Ascending aorta (tissue), 2 donors: Measurements from ENCODE around the gene C10orf95. TPM values are rescaled to one million over a fixed set of nuclear protein-coding genes. Genes with fewer than 3 reads are reported as not detected.
"Not testable (repeated sequence)": the region's sequence is repeated elsewhere in the genome, so short reads cannot be mapped to it uniquely, and the experiment has no call there.

Source experiments
- DNase-seq, 2 donors: peaks; one replicate each; pipeline ENCODE4 v3.0.0-alpha.2; 2019; ENCODE audit warnings: low spot score in 2 of 2
- H3K27ac ChIP-seq, 2 donors: fragments of 200-600 bp; sonication (generic); one replicate each; pipeline ENCODE4 v1.5.1; 2016 to 2017; ENCODE audit warnings: mild to moderate bottlenecking in 1 of 2
- H3K27me3 ChIP-seq: fragments of 200-600 bp; sonication (generic); one replicate; pipeline ENCODE4 v1.5.1; 2017
- H3K36me3 ChIP-seq, 2 donors: fragments of 200-600 bp; sonication (generic); one replicate each; pipeline ENCODE4 v1.5.1; 2016
- H3K4me1 ChIP-seq, 2 donors: fragments of 200-600 bp; sonication (generic); one replicate each; pipeline ENCODE4 v1.5.1; 2016 to 2017; ENCODE audit warnings: mild to moderate bottlenecking in 1 of 2
- H3K4me3 ChIP-seq, 2 donors: fragments of 200-600 bp; sonication (generic); one replicate each; pipeline ENCODE4 v1.5.1; 2016 to 2017; ENCODE audit warnings: mild to moderate bottlenecking in 1 of 2
- H3K9me3 ChIP-seq, 2 donors: fragments of 200-600 bp; sonication (generic); one replicate each; pipeline ENCODE4 v1.5.1; 2016
- intact Hi-C: fragments of 100-400 bp; cut with DNase I; formaldehyde crosslinking; loops from one replicate; pipeline ENCODE4 v1.15.1; 2023
- total RNA-seq: library from RNA; depleted of rRNA; stranded (reverse); fragments of >200 nt; gene quantifications from one replicate; pipeline ENCODE4 v1.1.0, GENCODE V29; 2016
- TF ChIP-seq, protein P1 (sequence below), 3 experiments: fragments of 200-600 bp in 2 of 3; fragments of 450-650 bp in 1 of 3; sonication (generic) in 2 of 3; IDR thresholded peaks; one replicate each; pipeline ENCODE4 v1.5.1; 2016 to 2019; ENCODE audit warnings: antibody characterized with exemption in 3 of 3, mild to moderate bottlenecking in 1 of 3, moderate library complexity in 1 of 3

The C10orf95 gene
- total RNA-seq, 1 donor from 2014 or later = not detected

DNA sequence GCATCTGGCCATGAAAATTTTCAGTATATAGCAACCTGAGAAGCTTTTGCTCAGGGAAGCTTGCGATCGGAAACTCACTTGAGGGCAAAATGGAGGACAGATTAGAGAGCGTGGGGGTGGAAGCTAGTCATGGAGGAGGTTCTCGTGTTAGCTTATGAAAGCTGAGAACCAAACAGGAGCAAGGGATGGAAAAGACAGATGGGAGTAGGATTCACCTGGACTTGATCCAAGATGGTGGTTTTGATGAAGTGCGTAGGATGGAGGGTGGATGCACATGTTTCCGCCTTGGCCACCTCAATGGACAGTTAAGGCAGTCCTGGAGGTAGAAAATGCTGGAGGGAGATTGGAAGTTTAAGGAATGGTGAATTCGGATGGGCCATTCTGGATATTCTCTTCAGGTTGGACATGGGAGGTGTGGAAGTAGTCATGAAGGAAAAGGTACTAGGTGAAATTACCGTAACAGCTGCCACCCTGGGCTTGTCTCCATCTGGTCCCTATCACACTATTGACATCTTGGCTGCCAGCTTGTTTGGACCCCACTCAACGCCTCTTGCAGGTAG, 6.3 kb upstream of the C10orf95 start:
- intact Hi-C loops = no loop called here
- Histone ChIP-seq H3K27me3 (no peaks in the 10 kb centered on the region), H3K4me3 (no peak overlapping the region), H3K9me3 (no peaks in the 10 kb centered on the region), H3K4me1 (peaks cover 0 to 7% of the 10 kb centered on the region in 2 donors), H3K27ac (no peak overlapping the region), H3K36me3 (no peaks in the 10 kb centered on the region)
- TF ChIP-seq, protein P1, sequence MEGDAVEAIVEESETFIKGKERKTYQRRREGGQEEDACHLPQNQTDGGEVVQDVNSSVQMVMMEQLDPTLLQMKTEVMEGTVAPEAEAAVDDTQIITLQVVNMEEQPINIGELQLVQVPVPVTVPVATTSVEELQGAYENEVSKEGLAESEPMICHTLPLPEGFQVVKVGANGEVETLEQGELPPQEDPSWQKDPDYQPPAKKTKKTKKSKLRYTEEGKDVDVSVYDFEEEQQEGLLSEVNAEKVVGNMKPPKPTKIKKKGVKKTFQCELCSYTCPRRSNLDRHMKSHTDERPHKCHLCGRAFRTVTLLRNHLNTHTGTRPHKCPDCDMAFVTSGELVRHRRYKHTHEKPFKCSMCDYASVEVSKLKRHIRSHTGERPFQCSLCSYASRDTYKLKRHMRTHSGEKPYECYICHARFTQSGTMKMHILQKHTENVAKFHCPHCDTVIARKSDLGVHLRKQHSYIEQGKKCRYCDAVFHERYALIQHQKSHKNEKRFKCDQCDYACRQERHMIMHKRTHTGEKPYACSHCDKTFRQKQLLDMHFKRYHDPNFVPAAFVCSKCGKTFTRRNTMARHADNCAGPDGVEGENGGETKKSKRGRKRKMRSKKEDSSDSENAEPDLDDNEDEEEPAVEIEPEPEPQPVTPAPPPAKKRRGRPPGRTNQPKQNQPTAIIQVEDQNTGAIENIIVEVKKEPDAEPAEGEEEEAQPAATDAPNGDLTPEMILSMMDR (IDR thresholded peaks at IDR 0.05) = no peak
- no peak for DNase-seq

DNA sequence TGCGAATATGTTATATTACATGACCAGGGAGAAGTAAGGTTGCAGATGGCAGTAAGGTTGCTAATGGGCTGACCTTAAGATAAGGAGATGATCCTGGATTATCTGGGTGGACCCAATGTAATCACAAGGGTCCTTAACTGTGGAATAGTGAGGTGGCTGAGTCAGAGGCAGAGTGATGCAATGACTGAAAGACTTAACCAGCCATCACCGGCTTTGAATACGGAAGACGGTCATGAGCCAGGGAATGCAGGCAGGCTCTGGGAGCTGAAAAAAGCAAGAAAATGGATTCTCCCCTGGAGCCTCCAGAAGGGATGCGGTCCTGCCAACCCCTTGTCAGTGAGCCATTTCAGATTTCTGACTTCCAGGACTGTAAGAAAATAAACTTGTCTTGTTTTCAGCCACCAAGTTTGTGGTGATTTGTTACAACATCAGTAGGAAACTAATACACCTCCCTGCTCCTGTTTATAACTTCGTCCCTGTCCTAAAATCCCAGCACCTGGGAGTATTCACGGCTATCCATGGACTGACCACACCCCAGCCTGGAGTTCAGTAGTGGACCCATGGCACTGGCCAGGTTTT, 4.6 kb upstream of the C10orf95 start:
- Histone ChIP-seq H3K27me3 (no peaks in the 10 kb centered on the region), H3K36me3 (no peaks in the 10 kb centered on the region), H3K4me3 (no peak overlapping the region), H3K27ac (no peak overlapping the region), H3K9me3 (no peaks in the 10 kb centered on the region), H3K4me1 (peaks cover 0 to 9% of the 10 kb centered on the region in 2 donors)
- no peak for DNase-seq
- intact Hi-C loops = no loop called here
- TF ChIP-seq, protein P1 (IDR thresholded peaks at IDR 0.05) = no peak

DNA sequence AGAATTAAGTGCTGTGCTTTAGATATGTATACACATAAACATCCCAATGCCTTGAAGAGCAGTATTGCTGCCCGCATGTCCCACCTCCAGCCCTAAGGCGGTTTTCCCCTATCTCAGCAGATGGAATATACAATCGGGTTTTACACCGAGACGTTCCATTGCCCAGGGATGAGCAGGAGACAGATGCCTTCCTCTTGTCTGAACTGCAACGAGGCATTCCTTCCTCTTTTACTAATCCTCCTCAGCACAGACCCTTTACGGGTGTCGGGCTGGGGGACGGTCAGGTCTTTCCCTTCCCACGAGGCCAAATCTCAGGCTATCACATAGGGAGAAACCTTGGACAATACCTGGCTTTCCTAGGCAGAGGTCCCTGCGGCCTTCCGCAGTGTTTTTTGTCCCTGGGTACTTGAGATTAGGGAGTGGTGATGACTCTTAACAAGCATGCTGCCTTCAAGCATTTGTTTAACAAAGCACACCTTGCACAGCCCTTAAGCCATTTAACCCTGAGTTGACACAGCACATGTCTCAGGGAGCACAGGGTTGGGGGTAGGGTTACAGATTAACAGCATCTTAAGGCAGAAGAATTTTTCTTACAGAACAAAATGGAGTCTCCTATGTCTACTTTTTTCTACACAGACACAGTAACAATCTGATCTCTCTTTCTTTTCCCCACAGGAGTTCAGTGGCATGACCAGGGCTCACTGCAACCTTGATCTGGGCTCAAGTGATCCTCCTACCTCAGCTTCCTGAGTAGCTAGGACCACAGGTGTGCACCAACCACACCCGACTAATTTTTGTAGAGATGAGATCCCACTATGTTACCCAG, 3.5 kb upstream of the C10orf95 start:
- H3K4me1 ChIP-seq, H3K27ac ChIP-seq, DNase-seq: not testable (repeated sequence)

DNA sequence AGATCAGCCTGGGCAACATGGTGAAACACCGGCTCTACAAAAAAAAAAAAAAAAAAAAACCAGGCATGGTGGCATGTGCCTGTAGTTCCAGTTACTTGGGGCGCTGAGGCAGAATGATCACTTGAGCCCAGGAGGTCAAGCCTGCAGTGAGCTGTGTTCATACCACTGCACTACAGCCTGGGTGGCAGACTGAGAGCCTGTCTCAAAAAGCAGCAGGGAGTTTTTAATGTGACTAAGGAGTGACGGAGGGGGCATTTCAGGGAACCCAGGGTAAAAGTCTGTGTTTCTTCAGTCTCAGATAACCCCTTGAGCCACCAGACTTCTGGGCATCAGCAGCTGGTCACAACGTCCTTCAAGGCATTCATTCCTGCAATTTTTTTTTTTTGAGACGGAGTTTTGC, 2.2 kb upstream of the C10orf95 start:
- TF ChIP-seq, protein P1 (IDR thresholded peaks at IDR 0.05) = no peak
- intact Hi-C loops = no loop called here
- peak overlapping the region; percentile 21 to 54 for H3K27ac ChIP-seq

More for the DNA sequence above, 3.5 kb upstream of the C10orf95 start:
- H3K4me3 ChIP-seq, H3K9me3 ChIP-seq, intact Hi-C loops, H3K27me3 ChIP-seq, H3K36me3 ChIP-seq: not testable (repeated sequence)

DNA sequence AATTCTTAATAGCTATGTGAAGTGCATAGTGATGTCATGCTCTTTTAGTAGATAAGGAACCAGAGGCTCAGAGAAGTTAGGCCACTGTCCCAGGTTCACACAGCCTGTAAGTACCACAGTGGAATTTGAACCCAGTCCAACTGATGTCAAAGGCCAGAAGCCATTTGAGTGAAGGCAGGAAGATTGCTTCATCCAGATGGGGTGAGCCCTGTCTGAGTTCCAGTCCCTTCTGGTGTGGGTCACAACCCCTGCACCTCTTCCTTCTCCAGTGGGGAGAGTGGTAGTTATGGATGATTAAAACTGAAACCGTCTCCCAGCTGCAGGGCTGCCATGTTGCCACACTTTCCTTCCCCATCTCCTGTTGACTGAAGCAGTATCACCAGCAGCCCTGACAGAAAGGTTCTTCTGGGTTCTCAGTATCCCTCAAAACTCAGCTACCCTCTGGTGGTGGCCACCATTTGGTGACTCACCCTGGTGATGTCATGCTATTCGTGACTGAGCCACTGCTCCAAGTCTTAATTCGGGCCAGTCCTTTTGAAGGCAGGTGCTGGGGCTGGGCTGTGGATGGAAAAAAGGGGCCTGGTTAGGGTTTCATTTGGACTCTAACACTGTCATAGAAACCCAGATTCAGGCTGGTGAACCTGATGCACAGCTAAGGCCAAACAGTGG, 1.5 kb upstream of the C10orf95 start:
- Histone ChIP-seq H3K4me1 (peaks cover 5 to 12% of the 10 kb centered on the region in 2 donors), H3K36me3 (no peaks in the 10 kb centered on the region), H3K4me3 (no peak overlapping the region), H3K27me3 (no peaks in the 10 kb centered on the region), H3K27ac (peak overlapping the region; percentile 21 to 54), H3K9me3 (no peaks in the 10 kb centered on the region)
- TF ChIP-seq, protein P1 (IDR thresholded peaks at IDR 0.05) = no peak
- intact Hi-C loops = no loop called here
- peak; percentile 51 to 78 for DNase-seq

More for the DNA sequence above, 2.2 kb upstream of the C10orf95 start:
- no peaks in the 10 kb centered on the region for H3K36me3 ChIP-seq
- no peaks in the 10 kb centered on the region for H3K27me3 ChIP-seq
- H3K4me1 ChIP-seq = peaks cover 5 to 12% of the 10 kb centered on the region in 2 donors
- DNase-seq = no peak
- H3K4me3 ChIP-seq = no peak overlapping the region
- no peaks in the 10 kb centered on the region for H3K9me3 ChIP-seq
